IPS-15b (cell line): Measurements from ENCODE around the gene PIAS2.

ENCODE experiments used
- H3K27me3 ChIP-seq: one replicate; pipeline ENCODE4 v1.6.1; 2013; ENCODE audit warnings: low read length; ENCODE audit not compliant: control insufficient read depth, insufficient read depth
- H3K36me3 ChIP-seq: one replicate; pipeline ENCODE4 v1.6.1; 2013; ENCODE audit warnings: low read length; ENCODE audit not compliant: control insufficient read depth, insufficient read depth
- H3K4me1 ChIP-seq: one replicate; pipeline ENCODE4 v1.6.1; 2013; ENCODE audit warnings: mild to moderate bottlenecking, low read length; ENCODE audit not compliant: control insufficient read depth, insufficient read depth
- H3K4me3 ChIP-seq: one replicate; pipeline ENCODE4 v1.5.1; 2013; ENCODE audit warnings: low read depth, low read length
- H3K9ac ChIP-seq: one replicate; pipeline ENCODE4 v1.6.1; 2013; ENCODE audit warnings: low read depth, mild to moderate bottlenecking, low read length
- H3K9me3 ChIP-seq: one replicate; pipeline ENCODE4 v1.6.1; 2013; ENCODE audit warnings: mild to moderate bottlenecking, low read length; ENCODE audit not compliant: control insufficient read depth, insufficient read depth

PIAS2 gene

DNA sequence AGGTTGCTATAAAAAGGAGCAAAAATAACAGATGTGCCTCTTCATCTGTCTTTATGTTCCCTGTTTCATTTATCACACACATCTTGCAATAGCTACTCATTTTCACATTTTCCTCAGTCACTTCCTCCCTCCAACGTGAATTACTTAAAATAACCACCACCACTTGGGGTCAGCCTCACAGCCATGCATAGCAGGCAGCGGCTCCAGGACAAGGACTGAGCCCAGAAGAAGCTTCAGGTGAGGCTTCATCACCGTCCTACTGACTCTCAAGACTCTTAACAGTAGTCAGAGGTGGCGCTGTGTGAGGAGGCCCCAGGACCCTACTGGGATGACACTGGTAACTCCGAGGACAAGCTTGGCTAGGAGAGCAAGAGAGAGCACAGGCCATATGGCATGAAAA is 144.9 kb downstream of the PIAS2 start:
- no peak overlapping the region for H3K9ac ChIP-seq
- H3K36me3 ChIP-seq = no peaks in the 10 kb centered on the region

GRCh38 chr18:46771141-46771540 is 146.2 kb downstream of the PIAS2 start:
- H3K27me3 ChIP-seq = no peaks in the 10 kb centered on the region
- no peak overlapping the region for H3K9ac ChIP-seq
- H3K4me3 ChIP-seq = no peak overlapping the region
- no peaks in the 10 kb centered on the region for H3K36me3 ChIP-seq
- peaks cover 3% of the 10 kb centered on the region for H3K4me1 ChIP-seq
- no peaks in the 10 kb centered on the region for H3K9me3 ChIP-seq

More for the DNA sequence above, 144.9 kb downstream of the PIAS2 start:
- Histone ChIP-seq H3K9me3 (no peaks in the 10 kb centered on the region), H3K4me1 (peaks cover 3% of the 10 kb centered on the region), H3K4me3 (no peak overlapping the region), H3K27me3 (no peaks in the 10 kb centered on the region)

DNA sequence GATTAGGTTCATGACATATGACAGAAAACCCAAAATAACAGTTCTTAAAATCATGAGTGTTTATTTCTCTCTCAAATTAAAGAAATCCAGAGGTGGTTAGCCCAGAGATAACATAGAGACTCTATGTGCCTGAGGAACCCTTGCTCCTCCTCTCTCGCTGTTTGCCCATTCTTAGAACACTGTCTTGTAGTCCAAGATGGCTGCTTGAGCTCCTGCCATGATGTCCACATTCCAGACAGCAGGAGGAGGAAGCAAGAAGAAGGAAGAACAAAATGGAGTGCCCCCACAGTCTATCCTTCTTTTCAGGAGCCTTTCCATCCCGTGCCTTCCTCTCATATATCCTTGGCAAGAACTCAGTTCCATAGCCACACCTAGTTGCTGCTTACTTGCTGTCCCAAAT is 146.6 kb downstream of the PIAS2 start:
- Histone ChIP-seq H3K4me1 (peaks cover 3% of the 10 kb centered on the region), H3K9ac (no peak overlapping the region), H3K27me3 (no peaks in the 10 kb centered on the region), H3K9me3 (no peaks in the 10 kb centered on the region), H3K4me3 (no peak overlapping the region), H3K36me3 (no peaks in the 10 kb centered on the region)

DNA sequence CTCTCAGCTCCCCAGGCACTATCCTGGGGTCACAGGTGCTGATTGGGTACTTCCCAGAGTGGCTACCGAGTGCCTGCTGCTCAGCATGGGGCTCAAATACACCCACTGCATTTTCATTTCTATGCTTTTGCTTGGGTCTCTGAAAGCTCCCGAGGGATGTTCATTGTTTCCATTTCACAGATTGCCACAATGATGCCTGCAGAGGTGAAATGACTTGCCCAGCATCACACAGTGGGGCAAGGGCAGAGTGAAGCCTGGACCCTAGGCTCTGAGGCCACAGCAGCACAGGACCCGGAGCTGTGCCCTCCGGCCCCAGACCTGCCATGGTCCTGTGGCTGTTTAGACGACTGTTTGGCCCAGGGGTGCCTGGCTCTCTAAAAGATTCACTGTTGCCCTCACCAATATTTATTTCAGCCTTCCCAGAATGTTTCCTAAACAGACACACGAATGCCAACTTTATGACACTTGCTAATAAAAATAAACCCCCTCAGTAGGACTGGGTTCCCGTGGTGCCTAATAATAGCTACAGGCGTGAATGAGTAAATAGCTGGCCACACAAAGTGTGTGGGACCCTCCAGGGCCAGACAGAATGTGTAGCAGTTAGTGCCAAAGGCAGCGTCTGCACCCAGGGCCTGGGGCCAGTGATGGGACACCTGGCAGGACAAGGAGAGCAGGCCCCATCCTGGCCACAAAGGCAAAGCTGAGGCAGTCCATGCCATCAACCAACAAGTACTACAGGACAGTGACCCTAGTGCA is 149.0 kb downstream of the PIAS2 start:
- no peaks in the 10 kb centered on the region for H3K27me3 ChIP-seq
- no peaks in the 10 kb centered on the region for H3K9me3 ChIP-seq
- peaks cover 2% of the 10 kb centered on the region for H3K4me1 ChIP-seq
- no peak overlapping the region for H3K4me3 ChIP-seq
- no peak overlapping the region for H3K9ac ChIP-seq
- H3K36me3 ChIP-seq = no peaks in the 10 kb centered on the region

- no peaks in the 10 kb centered on the region for H3K27me3 ChIP-seq
- no peak overlapping the region for H3K4me3 ChIP-seq
- H3K9ac ChIP-seq = no peak overlapping the region
- no peaks in the 10 kb centered on the region for H3K36me3 ChIP-seq
- no peaks in the 10 kb centered on the region for H3K9me3 ChIP-seq
- no peaks in the 10 kb centered on the region for H3K4me1 ChIP-seq
Observed at GRCh38 chr18:46767217-46767616, 150.1 kb downstream of the PIAS2 start.

DNA sequence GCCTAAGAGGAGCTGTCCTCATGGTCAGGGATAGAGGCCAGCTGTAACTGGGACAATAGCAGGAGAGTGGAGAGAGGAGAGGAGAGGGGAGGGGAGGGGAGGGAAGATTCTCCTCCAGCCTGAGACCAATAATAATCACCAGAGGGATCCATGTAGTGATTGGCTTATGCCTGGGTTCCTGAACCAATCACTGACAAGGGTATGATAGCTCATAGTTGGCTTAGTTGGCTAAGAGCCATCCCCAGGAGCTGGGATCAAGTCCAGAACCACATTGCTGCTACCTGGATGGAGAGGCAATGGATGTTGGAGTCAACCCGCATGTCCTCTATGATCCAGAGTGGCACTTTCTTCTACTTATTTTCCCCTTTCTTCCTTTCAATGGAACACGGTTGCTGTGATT is 152.7 kb downstream of the PIAS2 start:
- Histone ChIP-seq H3K9ac (no peak overlapping the region), H3K36me3 (no peaks in the 10 kb centered on the region), H3K27me3 (peaks cover 15% of the 10 kb centered on the region), H3K9me3 (no peaks in the 10 kb centered on the region), H3K4me1 (no peaks in the 10 kb centered on the region), H3K4me3 (no peak overlapping the region)

GRCh38 chr18:46761059-46761769 is 156.1 kb downstream of the PIAS2 start:
- H3K36me3 ChIP-seq = no peaks in the 10 kb centered on the region
- no peak overlapping the region for H3K9ac ChIP-seq
- no peaks in the 10 kb centered on the region for H3K4me1 ChIP-seq
- H3K27me3 ChIP-seq = peaks cover 40% of the 10 kb centered on the region
- no peaks in the 10 kb centered on the region for H3K9me3 ChIP-seq
- H3K4me3 ChIP-seq = no peak overlapping the region

DNA sequence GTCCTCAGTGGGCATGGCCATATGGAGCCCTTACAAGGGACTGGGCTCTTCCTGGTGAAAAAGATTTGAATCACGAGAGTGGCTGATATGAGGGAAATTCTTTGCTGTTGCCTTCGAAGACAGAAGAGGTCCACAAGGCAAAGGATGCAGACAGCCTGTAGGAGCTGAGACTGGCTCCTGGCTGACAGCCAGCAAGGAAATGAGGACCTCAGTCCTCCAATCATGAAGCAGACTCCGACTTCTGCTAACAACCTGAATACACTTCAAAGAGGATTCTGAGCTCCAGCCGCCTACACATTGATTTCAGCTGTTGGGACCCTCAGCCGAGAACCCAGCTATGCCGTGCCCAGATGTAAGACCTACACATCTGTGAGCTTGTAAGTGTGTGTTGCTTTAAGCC is 157.4 kb downstream of the PIAS2 start:
- Histone ChIP-seq H3K9ac (no peak overlapping the region), H3K36me3 (no peaks in the 10 kb centered on the region), H3K9me3 (no peaks in the 10 kb centered on the region), H3K27me3 (peaks cover 53% of the 10 kb centered on the region), H3K4me3 (no peak overlapping the region), H3K4me1 (no peaks in the 10 kb centered on the region)

DNA sequence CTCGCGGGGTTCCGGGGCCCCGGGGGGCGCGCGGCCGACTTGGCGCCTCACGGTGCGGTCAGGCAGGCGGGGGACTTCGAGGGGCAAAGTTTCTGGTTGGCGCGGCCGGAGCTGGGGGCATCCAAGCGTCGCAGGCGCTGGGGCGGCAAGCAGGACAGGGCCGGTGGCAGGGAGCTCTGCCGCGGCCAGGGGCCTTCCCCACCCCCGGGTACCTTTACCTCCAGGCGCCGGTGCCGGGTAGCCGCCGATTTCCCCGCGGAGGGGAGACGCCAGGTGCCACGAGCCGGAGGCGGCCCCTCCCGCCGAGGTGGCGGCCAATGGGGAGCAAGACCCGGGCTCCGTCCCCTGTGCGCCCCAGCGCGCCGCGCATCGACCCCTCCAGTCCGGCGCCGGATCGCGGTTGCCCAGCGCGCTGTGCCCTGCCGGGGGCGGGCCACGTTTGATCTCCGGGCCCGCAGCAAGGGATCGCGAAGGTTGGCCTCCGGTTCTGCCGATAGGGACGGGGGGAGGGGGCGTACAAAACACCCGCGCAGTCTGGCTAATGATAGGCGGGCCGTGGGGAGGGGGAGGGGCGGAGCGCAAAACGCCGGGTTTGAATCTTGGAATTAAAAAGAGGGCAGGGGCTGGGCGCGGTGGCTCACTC is 160.6 kb downstream of the PIAS2 start, which contains the start of gene ST8SIA5:
ST8SIA5 (minus strand) TSS at position 495 of the 643 bp plus-strand sequence. CDS start 545 bp downstream, outside the sequence.
- H3K36me3 ChIP-seq = no peaks in the 10 kb centered on the region
- peaks cover 57% of the 10 kb centered on the region for H3K27me3 ChIP-seq
- no peak within 1 kb of the TSS for H3K9ac ChIP-seq
- H3K4me1 ChIP-seq = no peaks in the 10 kb centered on the region
- H3K4me3 ChIP-seq = peak within 1 kb of the TSS; percentile 43
- H3K9me3 ChIP-seq = no peaks in the 10 kb centered on the region

GRCh38 chr18:46756025-46756558 is 161.2 kb downstream of the PIAS2 start:
- Histone ChIP-seq H3K27me3 (peaks cover 56% of the 10 kb centered on the region), H3K4me3 (peak overlapping the region; percentile 43), H3K4me1 (no peaks in the 10 kb centered on the region), H3K9me3 (no peaks in the 10 kb centered on the region), H3K9ac (no peak overlapping the region), H3K36me3 (no peaks in the 10 kb centered on the region)

GRCh38 chr18:46755315-46756024 is 161.8 kb downstream of the PIAS2 start:
- H3K36me3 ChIP-seq = no peaks in the 10 kb centered on the region
- H3K9me3 ChIP-seq = no peaks in the 10 kb centered on the region
- peak overlapping the region; percentile 43 for H3K4me3 ChIP-seq
- no peak overlapping the region for H3K9ac ChIP-seq
- H3K27me3 ChIP-seq = peaks cover 51% of the 10 kb centered on the region
- no peaks in the 10 kb centered on the region for H3K4me1 ChIP-seq
